Calu3 (cell line): ENCODE measurements around the gene ELF1. TPM values are rescaled to one million over a fixed set of nuclear protein-coding genes. Genes with fewer than 3 reads are reported as not detected.
"Not testable (repeated sequence)": the region's sequence is repeated elsewhere in the genome, so short reads cannot be mapped to it uniquely, and the experiment has no call there.

Source experiments
- BruUV-seq: library from RNA; stranded (reverse); fragments of 400-500 nt; replicated peaks from 2 replicates; lab custom pipeline; 2021; lab: Mats Ljungman, UMichigan
- CTCF ChIA-PET: fragments of 300-600 bp; sonication (Branson Sonifier 250); formaldehyde crosslinking; loops from one replicate; lab custom pipeline; 2022; ENCODE audit warnings: antibody characterized with exemption; lab: Charles Lee
- DNase-seq: peaks from one replicate; pipeline ENCODE4 v3.0.0; 2022
- H3K27ac Mint-ChIP-seq: one replicate; pipeline ENCODE4 v1.8.0; 2022; ENCODE audit warnings: mixed read lengths; ENCODE audit not compliant: unreplicated experiment
- H3K27me3 Mint-ChIP-seq: one replicate; pipeline ENCODE4 v1.8.0; 2022; ENCODE audit warnings: mixed read lengths; ENCODE audit not compliant: unreplicated experiment
- H3K36me3 Mint-ChIP-seq: one replicate; pipeline ENCODE4 v1.8.0; 2022; ENCODE audit warnings: mild to moderate bottlenecking, moderate library complexity, mixed read lengths; ENCODE audit not compliant: insufficient read depth, unreplicated experiment
- H3K4me1 Mint-ChIP-seq: one replicate; pipeline ENCODE4 v1.8.0; 2022; ENCODE audit warnings: mild to moderate bottlenecking, low read depth, mixed read lengths; ENCODE audit not compliant: unreplicated experiment
- H3K4me3 Mint-ChIP-seq: one replicate; pipeline ENCODE4 v1.8.0; 2022; ENCODE audit warnings: mild to moderate bottlenecking, low read depth, moderate library complexity, mixed read lengths; ENCODE audit not compliant: unreplicated experiment
- H3K9me3 Mint-ChIP-seq: one replicate; pipeline ENCODE4 v1.8.0; 2022; ENCODE audit warnings: low read depth, mixed read lengths; ENCODE audit not compliant: unreplicated experiment
- intact Hi-C: fragments of 100-400 bp; cut with micrococcal nuclease; formaldehyde crosslinking; loops from one replicate; pipeline ENCODE4 v1.10.0; 2022; ENCODE audit not compliant: unreplicated experiment
- total RNA-seq: library from RNA; stranded (reverse); gene quantifications from 2 replicates; pipeline ENCODE4 v1.2.3, GENCODE V29; 2022
- TF ChIP-seq, protein P1 (sequence below): fragments of 200-600 bp; IDR thresholded peaks from one replicate; pipeline ENCODE4 v1.8.0; 2022; ENCODE audit warnings: antibody characterized with exemption; ENCODE audit not compliant: unreplicated experiment

The ELF1 gene
- total RNA-seq, 1 experiment from 2014 or later, result 63.5 TPM

DNA sequence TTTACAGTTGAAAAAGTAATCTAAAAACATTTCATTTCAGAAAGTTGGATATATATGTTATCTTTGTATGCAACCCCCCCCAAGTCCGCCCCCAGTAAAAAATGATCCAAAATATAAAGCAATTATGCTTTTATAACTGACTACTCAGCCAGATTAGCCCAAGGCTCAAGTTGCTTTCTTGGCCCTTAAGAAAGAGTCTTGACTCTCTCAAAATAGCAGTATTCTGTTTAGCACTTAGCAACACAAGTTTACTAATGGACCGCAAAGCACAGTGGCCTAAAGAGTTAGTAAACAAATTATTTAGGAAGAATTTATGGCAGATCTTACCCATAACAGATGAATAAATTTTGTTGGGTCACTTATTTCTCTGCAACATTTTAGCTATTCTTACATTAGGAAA, 86.9 kb downstream of the ELF1 start:
- Mint-ChIP-seq H3K4me1 (no peaks in the 10 kb centered on the region), H3K27me3 (no peaks in the 10 kb centered on the region), H3K9me3 (no peaks in the 10 kb centered on the region), H3K27ac (no peak overlapping the region), H3K36me3 (peaks cover 11% of the 10 kb centered on the region), H3K4me3 (no peak overlapping the region)
- BruUV-seq, result no TSS peak
- intact Hi-C loops, result no loop called here
- DNase-seq, result no peak
- TF ChIP-seq, protein P1, sequence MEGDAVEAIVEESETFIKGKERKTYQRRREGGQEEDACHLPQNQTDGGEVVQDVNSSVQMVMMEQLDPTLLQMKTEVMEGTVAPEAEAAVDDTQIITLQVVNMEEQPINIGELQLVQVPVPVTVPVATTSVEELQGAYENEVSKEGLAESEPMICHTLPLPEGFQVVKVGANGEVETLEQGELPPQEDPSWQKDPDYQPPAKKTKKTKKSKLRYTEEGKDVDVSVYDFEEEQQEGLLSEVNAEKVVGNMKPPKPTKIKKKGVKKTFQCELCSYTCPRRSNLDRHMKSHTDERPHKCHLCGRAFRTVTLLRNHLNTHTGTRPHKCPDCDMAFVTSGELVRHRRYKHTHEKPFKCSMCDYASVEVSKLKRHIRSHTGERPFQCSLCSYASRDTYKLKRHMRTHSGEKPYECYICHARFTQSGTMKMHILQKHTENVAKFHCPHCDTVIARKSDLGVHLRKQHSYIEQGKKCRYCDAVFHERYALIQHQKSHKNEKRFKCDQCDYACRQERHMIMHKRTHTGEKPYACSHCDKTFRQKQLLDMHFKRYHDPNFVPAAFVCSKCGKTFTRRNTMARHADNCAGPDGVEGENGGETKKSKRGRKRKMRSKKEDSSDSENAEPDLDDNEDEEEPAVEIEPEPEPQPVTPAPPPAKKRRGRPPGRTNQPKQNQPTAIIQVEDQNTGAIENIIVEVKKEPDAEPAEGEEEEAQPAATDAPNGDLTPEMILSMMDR, result no peak
- CTCF ChIA-PET, result no interaction called here

DNA sequence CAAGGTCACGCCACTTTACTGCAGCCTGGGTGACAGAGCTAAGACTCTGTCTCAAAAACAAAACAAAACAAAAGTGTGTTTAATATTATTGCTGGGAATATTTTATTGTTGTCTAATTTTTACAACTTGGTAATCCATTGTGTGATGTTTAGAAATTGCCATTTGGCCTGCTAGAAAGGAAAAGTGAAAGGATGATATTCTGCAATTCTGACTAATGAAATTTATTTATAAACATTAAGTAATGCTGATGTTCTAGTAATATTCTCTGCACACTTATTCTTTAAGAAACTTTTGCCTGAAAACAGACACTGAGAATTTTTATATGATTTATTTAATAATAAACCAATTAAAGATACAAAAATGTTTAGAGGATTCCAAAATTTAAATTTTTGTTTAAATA, 87.4 kb downstream of the ELF1 start:
- no peak for DNase-seq
- no peak overlapping the region for H3K27ac Mint-ChIP-seq
- H3K4me1 Mint-ChIP-seq, result no peaks in the 10 kb centered on the region
- TF ChIP-seq, protein P1, result no peak
- intact Hi-C loops, result no loop called here
- CTCF ChIA-PET, result no interaction called here
- H3K4me3 Mint-ChIP-seq, result no peak overlapping the region
- peaks cover 13% of the 10 kb centered on the region for H3K36me3 Mint-ChIP-seq
- no peaks in the 10 kb centered on the region for H3K9me3 Mint-ChIP-seq
- BruUV-seq, result no TSS peak
- no peaks in the 10 kb centered on the region for H3K27me3 Mint-ChIP-seq

DNA sequence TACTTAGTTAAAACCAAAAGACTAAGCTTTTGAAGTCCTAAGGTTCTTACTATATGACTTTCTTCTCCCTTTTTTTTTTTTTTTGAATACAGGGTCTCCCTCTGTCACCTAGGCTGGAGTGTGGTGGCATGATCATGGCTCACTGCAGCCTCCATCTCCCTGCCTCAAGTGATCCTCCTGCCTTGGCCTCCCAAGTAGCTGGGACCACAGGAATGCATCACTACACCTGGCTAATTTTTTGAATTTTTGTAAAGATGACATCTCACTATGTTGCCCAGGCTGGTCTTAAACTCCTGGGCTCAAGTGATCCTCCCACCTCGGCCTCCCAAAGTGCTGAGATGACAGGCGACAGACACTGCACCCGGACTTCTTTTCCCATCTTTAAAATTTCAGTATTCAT, 89.2 kb downstream of the ELF1 start:
- H3K36me3 Mint-ChIP-seq, result peaks cover 13% of the 10 kb centered on the region
- H3K9me3 Mint-ChIP-seq, BruUV-seq, H3K27ac Mint-ChIP-seq, H3K4me1 Mint-ChIP-seq, H3K27me3 Mint-ChIP-seq, DNase-seq, CTCF ChIA-PET, H3K4me3 Mint-ChIP-seq, intact Hi-C loops: not testable (repeated sequence)

DNA sequence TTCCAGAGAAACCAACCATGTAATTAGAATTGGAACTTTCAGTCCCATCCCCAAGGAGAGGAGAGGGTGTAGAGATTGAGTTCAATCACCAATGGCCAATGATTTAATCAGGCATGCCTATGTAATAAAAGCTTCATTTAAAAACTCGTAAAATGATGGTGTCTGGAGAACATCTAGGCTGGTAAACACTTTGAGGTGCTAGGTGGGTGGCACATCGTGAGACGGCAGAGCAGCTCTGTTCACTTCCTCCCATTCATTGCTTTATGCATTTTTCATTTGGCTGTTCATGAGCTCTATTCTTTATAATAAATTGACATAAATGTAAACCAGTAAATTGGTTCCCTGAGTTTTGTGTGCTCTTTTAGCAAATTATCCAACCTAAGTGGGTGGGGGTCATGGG, 90.1 kb downstream of the ELF1 start:
- Mint-ChIP-seq H3K27ac (no peak overlapping the region), H3K27me3 (no peaks in the 10 kb centered on the region), H3K36me3 (peaks cover 10% of the 10 kb centered on the region), H3K9me3 (no peaks in the 10 kb centered on the region), H3K4me1 (no peaks in the 10 kb centered on the region), H3K4me3 (no peak overlapping the region)
- intact Hi-C loops, result no loop called here
- no TSS peak for BruUV-seq
- TF ChIP-seq, protein P1, result no peak
- CTCF ChIA-PET, result interaction anchor here (1.3 kb wide), 1 partner anchor 140 kb away, joined by 3 read pairs; the partner anchor contains the start of gene SLC25A15
- DNase-seq, result no peak

DNA sequence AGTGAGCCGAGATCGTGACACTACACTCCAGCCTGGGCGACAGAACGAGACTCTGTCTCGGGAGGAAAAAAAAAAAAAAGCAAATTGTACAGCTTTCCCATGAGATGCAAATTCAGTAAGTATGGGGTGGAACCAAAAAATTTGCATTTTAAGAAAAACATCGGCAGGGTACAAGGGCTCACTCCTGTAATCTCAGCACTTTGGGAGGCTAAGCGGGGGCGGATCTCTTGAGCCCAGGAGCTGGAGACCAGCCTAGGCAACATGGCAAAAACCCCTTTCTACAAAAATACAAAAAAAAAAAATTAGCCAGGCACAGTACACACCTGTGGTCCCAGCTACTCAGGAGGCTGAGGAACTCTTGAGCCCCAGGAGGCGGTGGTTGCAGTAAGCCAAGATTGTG, 91.2 kb downstream of the ELF1 start:
- Mint-ChIP-seq H3K27ac (no peak overlapping the region), H3K4me3 (no peak overlapping the region), H3K9me3 (no peaks in the 10 kb centered on the region), H3K4me1 (no peaks in the 10 kb centered on the region), H3K36me3 (peaks cover 8% of the 10 kb centered on the region), H3K27me3 (no peaks in the 10 kb centered on the region)
- TF ChIP-seq, protein P1, result no peak
- no peak for DNase-seq
- BruUV-seq, result no TSS peak
- CTCF ChIA-PET, result interaction anchor here (0.6 to 0.7 kb wide), 2 partner anchors 961 to 1511 kb away, joined by 4 read pairs; no protein-coding TSS in a partner anchor
- intact Hi-C loops, result no loop called here
